Islet precursor cell (in vitro differentiated cells): ENCODE data around the gene MYRF.

Source experiments
- DNase-seq: peaks from one replicate; pipeline ENCODE4 v3.0.0-alpha.2; 2018

Gene MYRF

GRCh38 chr11:61719978-61720377 lies 32.5 kb upstream of the MYRF start:
- DNase-seq: no peak

GRCh38 chr11:61720597-61720996 lies 31.8 kb upstream of the MYRF start:
- no peak for DNase-seq

- DNase-seq: no peak
Measured at GRCh38 chr11:61724437-61724836, 28.0 kb upstream of the MYRF start.

- peak; percentile 65 for DNase-seq
Measured at GRCh38 chr11:61725781-61726231, 26.6 kb upstream of the MYRF start.

- no peak for DNase-seq
Measured at GRCh38 chr11:61726775-61727174, 25.7 kb upstream of the MYRF start.

GRCh38 chr11:61727401-61727811 lies 25.0 kb upstream of the MYRF start:
- no peak for DNase-seq

GRCh38 chr11:61728066-61728939 lies 24.1 kb upstream of the MYRF start:
- DNase-seq: peak; percentile 73

- peak; percentile 92 for DNase-seq
Measured at GRCh38 chr11:61728940-61729219, 23.6 kb upstream of the MYRF start.

- DNase-seq: peak; percentile 89
Measured at GRCh38 chr11:61730240-61730994, 22.0 kb upstream of the MYRF start.

- no peak for DNase-seq
Measured at GRCh38 chr11:61731211-61731951, 21.1 kb upstream of the MYRF start.

GRCh38 chr11:61731952-61732675 lies 20.3 kb upstream of the MYRF start:
- DNase-seq: peak; percentile 74

GRCh38 chr11:61732705-61733104 lies 19.7 kb upstream of the MYRF start:
- no peak for DNase-seq

GRCh38 chr11:61733120-61733978 lies 19.1 kb upstream of the MYRF start:
- DNase-seq: peak; percentile 91

- DNase-seq: no peak
Measured at GRCh38 chr11:61734767-61735166, 17.7 kb upstream of the MYRF start.

- no peak for DNase-seq
Measured at GRCh38 chr11:61735391-61735790, 17.0 kb upstream of the MYRF start.

- DNase-seq: no peak
Measured at GRCh38 chr11:61736310-61736709, 16.1 kb upstream of the MYRF start.

- no peak for DNase-seq
Measured at GRCh38 chr11:61737131-61737530, 15.3 kb upstream of the MYRF start.

- no peak for DNase-seq
Measured at GRCh38 chr11:61737636-61738386, 14.6 kb upstream of the MYRF start.

- DNase-seq: no peak
Measured at GRCh38 chr11:61738776-61739175, 13.7 kb upstream of the MYRF start.

- DNase-seq: no peak
Measured at GRCh38 chr11:61739413-61739812, 13.0 kb upstream of the MYRF start.

GRCh38 chr11:61739966-61740365 lies 12.5 kb upstream of the MYRF start:
- DNase-seq: no peak
